Measurements from ENCODE around the gene CCDC142. TPM values are rescaled to one million over a fixed set of nuclear protein-coding genes. Genes with fewer than 3 reads are reported as not detected.
A peak's percentile ranks its signal among the peaks of the same experiment; 100 is the strongest.

CCDC142 gene
- total and polyA plus RNA-seq, 10 of the 15 experiments (the other 5 are each of a cell fraction or from before 2014, with no cell fraction given), result 0.93 to 16.9 (median 9.0) TPM

DNA sequence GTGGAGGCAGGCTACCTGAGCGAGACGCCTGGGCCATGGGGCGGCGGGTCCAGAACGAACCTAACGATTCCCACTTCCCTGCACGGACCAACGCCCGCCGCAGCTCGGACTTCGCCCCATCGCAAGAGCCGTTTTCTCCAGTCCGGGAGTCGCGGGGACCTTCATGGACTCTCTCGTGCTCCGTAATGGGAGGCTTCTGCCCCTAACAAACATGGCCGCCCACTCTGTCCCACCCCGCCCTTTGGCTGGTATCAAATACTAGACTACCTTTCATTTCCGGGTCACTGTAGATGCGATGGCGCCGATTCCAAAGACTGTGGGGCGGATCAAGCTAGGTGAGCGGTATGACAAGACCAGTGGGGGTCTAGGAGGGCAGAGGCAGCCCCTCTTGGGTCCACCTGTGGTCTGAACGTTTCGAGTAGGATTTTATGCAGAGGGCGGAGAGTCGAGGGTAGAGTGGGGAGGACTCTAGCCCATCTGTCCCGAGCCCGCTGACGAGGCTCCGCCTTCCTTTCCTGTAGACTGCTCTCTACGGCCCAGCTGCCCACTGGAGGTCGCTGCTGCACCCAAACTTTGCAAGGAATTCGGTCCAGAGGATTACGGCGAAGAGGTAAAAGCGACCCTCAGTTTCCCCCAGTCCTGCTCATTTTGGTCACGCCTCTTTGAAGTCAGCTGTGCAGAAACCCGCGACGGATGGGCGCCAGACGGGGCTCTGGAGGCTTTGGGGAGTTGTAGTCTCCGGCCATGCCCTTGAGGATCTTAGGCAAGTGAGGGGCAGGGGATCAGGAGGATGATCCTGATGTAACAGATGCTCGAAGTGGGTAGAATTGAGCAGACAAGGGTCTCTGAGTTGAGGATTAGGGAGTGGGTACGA is at the start of gene CCDC142, which contains the start of gene TTC31 (continued):
- TF ChIP-seq, protein P1, sequence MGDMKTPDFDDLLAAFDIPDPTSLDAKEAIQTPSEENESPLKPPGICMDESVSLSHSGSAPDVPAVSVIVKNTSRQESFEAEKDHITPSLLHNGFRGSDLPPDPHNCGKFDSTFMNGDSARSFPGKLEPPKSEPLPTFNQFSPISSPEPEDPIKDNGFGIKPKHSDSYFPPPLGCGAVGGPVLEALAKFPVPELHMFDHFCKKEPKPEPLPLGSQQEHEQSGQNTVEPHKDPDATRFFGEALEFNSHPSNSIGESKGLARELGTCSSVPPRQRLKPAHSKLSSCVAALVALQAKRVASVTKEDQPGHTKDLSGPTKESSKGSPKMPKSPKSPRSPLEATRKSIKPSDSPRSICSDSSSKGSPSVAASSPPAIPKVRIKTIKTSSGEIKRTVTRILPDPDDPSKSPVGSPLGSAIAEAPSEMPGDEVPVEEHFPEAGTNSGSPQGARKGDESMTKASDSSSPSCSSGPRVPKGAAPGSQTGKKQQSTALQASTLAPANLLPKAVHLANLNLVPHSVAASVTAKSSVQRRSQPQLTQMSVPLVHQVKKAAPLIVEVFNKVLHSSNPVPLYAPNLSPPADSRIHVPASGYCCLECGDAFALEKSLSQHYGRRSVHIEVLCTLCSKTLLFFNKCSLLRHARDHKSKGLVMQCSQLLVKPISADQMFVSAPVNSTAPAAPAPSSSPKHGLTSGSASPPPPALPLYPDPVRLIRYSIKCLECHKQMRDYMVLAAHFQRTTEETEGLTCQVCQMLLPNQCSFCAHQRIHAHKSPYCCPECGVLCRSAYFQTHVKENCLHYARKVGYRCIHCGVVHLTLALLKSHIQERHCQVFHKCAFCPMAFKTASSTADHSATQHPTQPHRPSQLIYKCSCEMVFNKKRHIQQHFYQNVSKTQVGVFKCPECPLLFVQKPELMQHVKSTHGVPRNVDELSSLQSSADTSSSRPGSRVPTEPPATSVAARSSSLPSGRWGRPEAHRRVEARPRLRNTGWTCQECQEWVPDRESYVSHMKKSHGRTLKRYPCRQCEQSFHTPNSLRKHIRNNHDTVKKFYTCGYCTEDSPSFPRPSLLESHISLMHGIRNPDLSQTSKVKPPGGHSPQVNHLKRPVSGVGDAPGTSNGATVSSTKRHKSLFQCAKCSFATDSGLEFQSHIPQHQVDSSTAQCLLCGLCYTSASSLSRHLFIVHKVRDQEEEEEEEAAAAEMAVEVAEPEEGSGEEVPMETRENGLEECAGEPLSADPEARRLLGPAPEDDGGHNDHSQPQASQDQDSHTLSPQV (IDR thresholded peaks at IDR 0.05), result no peak
- no peak for TF ChIP-seq DPF2 (IDR thresholded peaks at IDR 0.05)
- TF ChIP-seq HDAC2 (IDR thresholded peaks at IDR 0.05), result peak; percentile 97; the same call in 1 of the 2 replicates
- TF ChIP-seq CHD2 (IDR thresholded peaks at IDR 0.05; ENCODE audit: borderline replicate concordance, low read depth, low read length), result peak; percentile 72; the same call in 1 of the 2 replicates
- peak; percentile 68; the same call in 1 of the 2 replicates for TF ChIP-seq ASH2L (IDR thresholded peaks at IDR 0.05; ENCODE audit: borderline replicate concordance, low read depth)
- no peak for TF ChIP-seq SP1 (IDR thresholded peaks at IDR 0.05; ENCODE audit: low read depth, low read length)
- TF ChIP-seq POLR2AphosphoS5 (IDR thresholded peaks at IDR 0.05; ENCODE audit: low read length), result peak; percentile 85
- TF ChIP-seq FOS (IDR thresholded peaks at IDR 0.05; ENCODE audit: borderline replicate concordance, extremely low read depth, insufficient read length), result no peak
- TF ChIP-seq RBBP5 (conservative IDR thresholded peaks at IDR 0.05), result peak; percentile 68; the same call in 1 of the 2 replicates
- TF ChIP-seq, protein P2, sequence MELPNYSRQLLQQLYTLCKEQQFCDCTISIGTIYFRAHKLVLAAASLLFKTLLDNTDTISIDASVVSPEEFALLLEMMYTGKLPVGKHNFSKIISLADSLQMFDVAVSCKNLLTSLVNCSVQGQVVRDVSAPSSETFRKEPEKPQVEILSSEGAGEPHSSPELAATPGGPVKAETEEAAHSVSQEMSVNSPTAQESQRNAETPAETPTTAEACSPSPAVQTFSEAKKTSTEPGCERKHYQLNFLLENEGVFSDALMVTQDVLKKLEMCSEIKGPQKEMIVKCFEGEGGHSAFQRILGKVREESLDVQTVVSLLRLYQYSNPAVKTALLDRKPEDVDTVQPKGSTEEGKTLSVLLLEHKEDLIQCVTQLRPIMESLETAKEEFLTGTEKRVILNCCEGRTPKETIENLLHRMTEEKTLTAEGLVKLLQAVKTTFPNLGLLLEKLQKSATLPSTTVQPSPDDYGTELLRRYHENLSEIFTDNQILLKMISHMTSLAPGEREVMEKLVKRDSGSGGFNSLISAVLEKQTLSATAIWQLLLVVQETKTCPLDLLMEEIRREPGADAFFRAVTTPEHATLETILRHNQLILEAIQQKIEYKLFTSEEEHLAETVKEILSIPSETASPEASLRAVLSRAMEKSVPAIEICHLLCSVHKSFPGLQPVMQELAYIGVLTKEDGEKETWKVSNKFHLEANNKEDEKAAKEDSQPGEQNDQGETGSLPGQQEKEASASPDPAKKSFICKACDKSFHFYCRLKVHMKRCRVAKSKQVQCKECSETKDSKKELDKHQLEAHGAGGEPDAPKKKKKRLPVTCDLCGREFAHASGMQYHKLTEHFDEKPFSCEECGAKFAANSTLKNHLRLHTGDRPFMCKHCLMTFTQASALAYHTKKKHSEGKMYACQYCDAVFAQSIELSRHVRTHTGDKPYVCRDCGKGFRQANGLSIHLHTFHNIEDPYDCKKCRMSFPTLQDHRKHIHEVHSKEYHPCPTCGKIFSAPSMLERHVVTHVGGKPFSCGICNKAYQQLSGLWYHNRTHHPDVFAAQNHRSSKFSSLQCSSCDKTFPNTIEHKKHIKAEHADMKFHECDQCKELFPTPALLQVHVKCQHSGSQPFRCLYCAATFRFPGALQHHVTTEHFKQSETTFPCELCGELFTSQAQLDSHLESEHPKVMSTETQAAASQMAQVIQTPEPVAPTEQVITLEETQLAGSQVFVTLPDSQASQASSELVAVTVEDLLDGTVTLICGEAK (IDR thresholded peaks at IDR 0.05; ENCODE audit: borderline replicate concordance), result peak; percentile 96
- TF ChIP-seq POU2F2 (IDR thresholded peaks at IDR 0.05; ENCODE audit: borderline replicate concordance, low read depth, low read length), result peak; percentile 62; the same call in 2 of the 3 replicates
- TF ChIP-seq CREM (IDR thresholded peaks at IDR 0.05; ENCODE audit: low read depth), result peak; percentile 67
- TF ChIP-seq SRF (IDR thresholded peaks at IDR 0.05; ENCODE audit: low read depth in 2 of 2, low read length in 2 of 2), result 0 out of 4 replicates have a peak, but pooled peaks of 1 of the 2 experiments have one; percentile 27
- TF ChIP-seq MTA2 (IDR thresholded peaks at IDR 0.05; ENCODE audit: low read depth), result peak; percentile 96
- TF ChIP-seq, protein P3, sequence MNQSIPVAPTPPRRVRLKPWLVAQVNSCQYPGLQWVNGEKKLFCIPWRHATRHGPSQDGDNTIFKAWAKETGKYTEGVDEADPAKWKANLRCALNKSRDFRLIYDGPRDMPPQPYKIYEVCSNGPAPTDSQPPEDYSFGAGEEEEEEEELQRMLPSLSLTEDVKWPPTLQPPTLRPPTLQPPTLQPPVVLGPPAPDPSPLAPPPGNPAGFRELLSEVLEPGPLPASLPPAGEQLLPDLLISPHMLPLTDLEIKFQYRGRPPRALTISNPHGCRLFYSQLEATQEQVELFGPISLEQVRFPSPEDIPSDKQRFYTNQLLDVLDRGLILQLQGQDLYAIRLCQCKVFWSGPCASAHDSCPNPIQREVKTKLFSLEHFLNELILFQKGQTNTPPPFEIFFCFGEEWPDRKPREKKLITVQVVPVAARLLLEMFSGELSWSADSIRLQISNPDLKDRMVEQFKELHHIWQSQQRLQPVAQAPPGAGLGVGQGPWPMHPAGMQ (IDR thresholded peaks at IDR 0.05; ENCODE audit: borderline replicate concordance), result no peak
- TF ChIP-seq, protein P4, sequence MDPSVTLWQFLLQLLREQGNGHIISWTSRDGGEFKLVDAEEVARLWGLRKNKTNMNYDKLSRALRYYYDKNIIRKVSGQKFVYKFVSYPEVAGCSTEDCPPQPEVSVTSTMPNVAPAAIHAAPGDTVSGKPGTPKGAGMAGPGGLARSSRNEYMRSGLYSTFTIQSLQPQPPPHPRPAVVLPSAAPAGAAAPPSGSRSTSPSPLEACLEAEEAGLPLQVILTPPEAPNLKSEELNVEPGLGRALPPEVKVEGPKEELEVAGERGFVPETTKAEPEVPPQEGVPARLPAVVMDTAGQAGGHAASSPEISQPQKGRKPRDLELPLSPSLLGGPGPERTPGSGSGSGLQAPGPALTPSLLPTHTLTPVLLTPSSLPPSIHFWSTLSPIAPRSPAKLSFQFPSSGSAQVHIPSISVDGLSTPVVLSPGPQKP (IDR thresholded peaks at IDR 0.05; ENCODE audit: low read depth, low read length), result peak; percentile 66
- peak; percentile 99 for TF ChIP-seq NR2C1 (IDR thresholded peaks at IDR 0.05)
- TF ChIP-seq SMAD5 (IDR thresholded peaks at IDR 0.05; ENCODE audit: low read depth), result peak; percentile 84; the same call in 1 of the 2 replicates
- TF ChIP-seq HDAC6 (IDR thresholded peaks at IDR 0.05; ENCODE audit: unreplicated experiment), result no peak

Measured in GM12878 (cell line).